ENCODE data around the gene MISP3. TPM values are rescaled to one million over a fixed set of nuclear protein-coding genes. Genes with fewer than 3 reads are reported as not detected.

The MISP3 gene
- total and polyA plus RNA-seq, 2 experiments from 2014 or later = 1.9 to 2.4 TPM

GRCh38 chr19:14106840-14107239 lies 34.3 kb downstream of the MISP3 start:
- Mint-ChIP-seq H3K27ac (no peak overlapping the region; the same call in 1 of the 2 replicates), H3K36me3 (ENCODE audit: low read depth) (no peaks in the 10 kb centered on the region; the same call in 2 of the 3 replicates), H3K9me3 (no peaks in the 10 kb centered on the region), H3K4me1 (peaks cover 4% of the 10 kb centered on the region), H3K27me3 (ENCODE audit: insufficient read depth, low read depth, poor library complexity) (peaks cover 2% of the 10 kb centered on the region), H3K4me3 (no peak overlapping the region)
- Histone ChIP-seq H3K79me2 (replicated peaks; ENCODE audit: insufficient read depth) (no peaks in the 10 kb centered on the region), H3K4me2 (no peak overlapping the region), H3K36me3 (ENCODE audit: insufficient read depth) (no peaks in the 10 kb centered on the region), H3F3A (replicated peaks; ENCODE audit: low read depth) (no peaks in the 10 kb centered on the region; the same call in 1 of the 2 replicates), H4K20me1 (replicated peaks; ENCODE audit: insufficient read depth) (no peaks in the 10 kb centered on the region; the same call in 1 of the 2 replicates), H3K4me1 (ENCODE audit: insufficient read depth) (peaks cover 5% of the 10 kb centered on the region; the same call in 1 of the 2 replicates), H3K27me3 (ENCODE audit: insufficient read depth) (no peaks in the 10 kb centered on the region), H3K27ac (ENCODE audit: low read depth) (no peak overlapping the region), H3K9me2 (ENCODE audit: insufficient read depth) (no peaks in the 10 kb centered on the region), H2AFZ (no peak overlapping the region), H3K4me3 (no peak overlapping the region)
- no peak for TF ChIP-seq ETS1 (IDR thresholded peaks at IDR 0.05)
- TF ChIP-seq, protein P1, sequence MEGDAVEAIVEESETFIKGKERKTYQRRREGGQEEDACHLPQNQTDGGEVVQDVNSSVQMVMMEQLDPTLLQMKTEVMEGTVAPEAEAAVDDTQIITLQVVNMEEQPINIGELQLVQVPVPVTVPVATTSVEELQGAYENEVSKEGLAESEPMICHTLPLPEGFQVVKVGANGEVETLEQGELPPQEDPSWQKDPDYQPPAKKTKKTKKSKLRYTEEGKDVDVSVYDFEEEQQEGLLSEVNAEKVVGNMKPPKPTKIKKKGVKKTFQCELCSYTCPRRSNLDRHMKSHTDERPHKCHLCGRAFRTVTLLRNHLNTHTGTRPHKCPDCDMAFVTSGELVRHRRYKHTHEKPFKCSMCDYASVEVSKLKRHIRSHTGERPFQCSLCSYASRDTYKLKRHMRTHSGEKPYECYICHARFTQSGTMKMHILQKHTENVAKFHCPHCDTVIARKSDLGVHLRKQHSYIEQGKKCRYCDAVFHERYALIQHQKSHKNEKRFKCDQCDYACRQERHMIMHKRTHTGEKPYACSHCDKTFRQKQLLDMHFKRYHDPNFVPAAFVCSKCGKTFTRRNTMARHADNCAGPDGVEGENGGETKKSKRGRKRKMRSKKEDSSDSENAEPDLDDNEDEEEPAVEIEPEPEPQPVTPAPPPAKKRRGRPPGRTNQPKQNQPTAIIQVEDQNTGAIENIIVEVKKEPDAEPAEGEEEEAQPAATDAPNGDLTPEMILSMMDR (conservative IDR thresholded peaks at IDR 0.05; ENCODE audit: low read depth in 2 of 2) = peak; percentile 14 to 22; a peak in 2 of 4 replicates
- ATAC-seq = peak; percentile 52
- peak; percentile 24 for DNase-seq (ENCODE audit: low spot score)

GRCh38 chr19:14107581-14108461 lies 35.2 kb downstream of the MISP3 start:
- Histone ChIP-seq H3K4me2 (no peak overlapping the region), H3K9me2 (ENCODE audit: insufficient read depth) (no peaks in the 10 kb centered on the region), H3K27me3 (ENCODE audit: insufficient read depth) (no peaks in the 10 kb centered on the region), H3K4me1 (ENCODE audit: insufficient read depth) (peaks cover 15% of the 10 kb centered on the region), H3K4me3 (no peak overlapping the region), H3K36me3 (ENCODE audit: insufficient read depth) (no peaks in the 10 kb centered on the region), H3K79me2 (replicated peaks; ENCODE audit: insufficient read depth) (no peaks in the 10 kb centered on the region), H3F3A (replicated peaks; ENCODE audit: low read depth) (peaks cover 4% of the 10 kb centered on the region; the same call in 1 of the 2 replicates), H4K20me1 (replicated peaks; ENCODE audit: insufficient read depth) (no peaks in the 10 kb centered on the region; the same call in 1 of the 2 replicates), H3K27ac (ENCODE audit: low read depth) (0 out of 2 replicates have a peak overlapping the region, but pooled peaks have one; percentile 26), H2AFZ (no peak overlapping the region)
- no peak for DNase-seq (ENCODE audit: low spot score)
- no peak for ATAC-seq
- Mint-ChIP-seq H3K4me1 (peaks cover 13% of the 10 kb centered on the region), H3K27me3 (ENCODE audit: insufficient read depth, low read depth, poor library complexity) (peaks cover 4% of the 10 kb centered on the region), H3K36me3 (ENCODE audit: low read depth) (no peaks in the 10 kb centered on the region; the same call in 2 of the 3 replicates), H3K4me3 (no peak overlapping the region), H3K9me3 (no peaks in the 10 kb centered on the region), H3K27ac (no peak overlapping the region; the same call in 1 of the 2 replicates)
- TF ChIP-seq EZH2 (IDR thresholded peaks at IDR 0.05; ENCODE audit: low read depth, unreplicated experiment) = no peak
- TF ChIP-seq, protein P1 (conservative IDR thresholded peaks at IDR 0.05; ENCODE audit: low read depth in 2 of 2) = no peak
- no peak for TF ChIP-seq JUNB (IDR thresholded peaks at IDR 0.05; ENCODE audit: unreplicated experiment)
- no peak for TF ChIP-seq NANOG (IDR thresholded peaks at IDR 0.05; ENCODE audit: borderline replicate concordance)
- TF ChIP-seq ZNF462 (CRISPR knock-in tag; IDR thresholded peaks at IDR 0.05) = no peak
- TF ChIP-seq ZNF331 (CRISPR knock-in tag; IDR thresholded peaks at IDR 0.05; ENCODE audit: low read depth) = no peak

All from GM23338 (cell line).